Bronchial smooth muscle cell (primary cell): ENCODE data around the gene CNTN2. TPM values are rescaled to one million over a fixed set of nuclear protein-coding genes. Genes with fewer than 3 reads are reported as not detected.

Source experiments
- total RNA-seq: library from RNA; depleted of rRNA; stranded (reverse); fragments of >200 nt; gene quantifications from 2 replicates; pipeline ENCODE4 v1.2.1, GENCODE V29; 2014

Gene CNTN2
- not detected in 2 replicates for total RNA-seq

GRCh38 chr1:205042911-205043806 lies at the start of gene CNTN2:
CNTN2 (plus strand) TSS chr1:205043212; CDS start chr1:205053186, 9,974 bp downstream.

GRCh38 chr1:205084360-205084759 lies 41.3 kb downstream of the CNTN2 start, which contains the start of gene TMEM81:
TMEM81 (minus strand) TSS chr1:205084460; CDS start chr1:205084320, 140 bp downstream.

GRCh38 chr1:205121660-205122488 lies 78.9 kb downstream of the CNTN2 start, which contains the start of gene RBBP5:
RBBP5 (minus strand) TSS chr1:205121978; CDS start chr1:205121873, 105 bp downstream.

Other genes with a start within 250 kb of the CNTN2 start
- 0.77 and 8.5 TPM in 2 replicates for gene NFASC, start 172.3 kb upstream of the CNTN2 start, total RNA-seq
- gene TMEM81, start 41.2 kb downstream of the CNTN2 start, total RNA-seq, result 0.79 and 1.5 TPM in 2 replicates
- 11.9 and 13.7 TPM in 2 replicates for gene RBBP5, start 78.8 kb downstream of the CNTN2 start, total RNA-seq
- 24.5 and 25.8 TPM in 2 replicates for gene DSTYK, start 168.5 kb downstream of the CNTN2 start, total RNA-seq
- 3.0 and 5.4 TPM in 2 replicates for gene TMCC2, start 184.7 kb downstream of the CNTN2 start, total RNA-seq